Neuronal stem cell (in vitro differentiated cells): ENCODE measurements around the gene PRRX2.

Experiments
- DNase-seq: peaks from one replicate; pipeline ENCODE4 v3.0.0-alpha.2; 2013; ENCODE audit warnings: low spot score
- H2AFZ ChIP-seq: one replicate; pipeline ENCODE4 v1.6.1; 2013; ENCODE audit warnings: mild to moderate bottlenecking, low read length, inconsistent platforms
- H2AK5ac ChIP-seq: 2 replicates; pipeline ENCODE4 v1.6.1; 2013; ENCODE audit warnings: low read depth, mild to moderate bottlenecking, inconsistent platforms, low read length, moderate library complexity, mixed read lengths
- H2BK120ac ChIP-seq: 2 replicates; pipeline ENCODE4 v1.6.1; 2013; ENCODE audit warnings: low read depth, mild to moderate bottlenecking, inconsistent platforms, low read length, moderate library complexity, mixed read lengths
- H2BK12ac ChIP-seq: one replicate; pipeline ENCODE4 v1.6.1; 2013; ENCODE audit warnings: low read length, inconsistent platforms
- H2BK15ac ChIP-seq: 2 replicates; pipeline ENCODE4 v1.6.1; 2013; ENCODE audit warnings: mild to moderate bottlenecking, low read length, inconsistent platforms, mixed read lengths
- H2BK5ac ChIP-seq: one replicate; pipeline ENCODE4 v1.6.1; 2013; ENCODE audit warnings: inconsistent platforms, mild to moderate bottlenecking, low read length, moderate library complexity
- H3K14ac ChIP-seq: one replicate; pipeline ENCODE4 v1.6.1; 2013; ENCODE audit warnings: low read length, inconsistent platforms
- H3K18ac ChIP-seq: 2 replicates; pipeline ENCODE4 v1.6.1; 2013; ENCODE audit warnings: low read length, inconsistent platforms
- H3K23ac ChIP-seq: 2 replicates; pipeline ENCODE4 v1.6.1; 2013; ENCODE audit warnings: low read depth, mild to moderate bottlenecking, mixed read lengths, low read length, inconsistent platforms; ENCODE audit not compliant: poor library complexity
- H3K27ac ChIP-seq: replicated peaks from 3 replicates; pipeline ENCODE4 v1.5.1; 2013; ENCODE audit warnings: low read length, inconsistent platforms
- H3K27me3 ChIP-seq, 3 experiments: 2 replicates each; pipeline ENCODE4 v1.6.1; 2013; ENCODE audit warnings: low read length in 3 of 3, mild to moderate bottlenecking in 2 of 3, inconsistent platforms in 1 of 3, low read depth in 1 of 3, mixed read lengths in 1 of 3, moderate library complexity in 1 of 3; ENCODE audit not compliant: control insufficient read depth in 3 of 3, insufficient read depth in 3 of 3
- H3K36me3 ChIP-seq, 2 donors: replicated peaks in 1 of 2; 2 replicates each; pipeline ENCODE4 v1.6.1; 2013; ENCODE audit warnings: low read length in 2 of 2; ENCODE audit not compliant: control insufficient read depth in 2 of 2, insufficient read depth in 2 of 2
- H3K4ac ChIP-seq: 2 replicates; pipeline ENCODE4 v1.6.1; 2013; ENCODE audit warnings: inconsistent platforms, mild to moderate bottlenecking, low read length, moderate library complexity
- H3K4me1 ChIP-seq, 2 donors: 1 replicate in 1 of 2; 2 replicates in 1 of 2; pipeline ENCODE4 v1.6.1; 2013; ENCODE audit warnings: low read length in 2 of 2, low read depth in 1 of 2; ENCODE audit not compliant: control insufficient read depth in 2 of 2, insufficient read depth in 1 of 2
- H3K4me2 ChIP-seq: one replicate; pipeline ENCODE4 v1.6.1; 2013; ENCODE audit warnings: mild to moderate bottlenecking, low read length, inconsistent platforms; ENCODE audit not compliant: insufficient read depth, poor library complexity, severe bottlenecking
- H3K4me3 ChIP-seq, 2 donors: 2 replicates each; pipeline ENCODE4 v1.5.1; 2013; ENCODE audit warnings: low read length in 2 of 2, mild to moderate bottlenecking in 2 of 2, inconsistent platforms in 1 of 2, moderate library complexity in 1 of 2
- H3K79me1 ChIP-seq: one replicate; pipeline ENCODE4 v1.6.1; 2013; ENCODE audit warnings: low read depth, mild to moderate bottlenecking, inconsistent platforms, low read length, moderate library complexity
- H3K9ac ChIP-seq: one replicate; pipeline ENCODE4 v1.6.1; 2013; ENCODE audit warnings: mild to moderate bottlenecking, low read depth, low read length, inconsistent platforms; ENCODE audit not compliant: poor library complexity
- H3K9me3 ChIP-seq, 2 donors: replicated peaks in 1 of 2; 2 replicates each; pipeline versions ENCODE3 to v1.6.1; 2013; ENCODE audit warnings: low read length in 2 of 2, mild to moderate bottlenecking in 2 of 2, inconsistent platforms in 1 of 2, low read depth in 1 of 2, mixed read lengths in 1 of 2, moderate library complexity in 1 of 2; ENCODE audit not compliant: control insufficient read depth in 2 of 2, insufficient read depth in 1 of 2
- H4K8ac ChIP-seq: one replicate; pipeline ENCODE4 v1.6.1; 2013; ENCODE audit warnings: low read depth, mild to moderate bottlenecking, inconsistent platforms, low read length, moderate library complexity
- H4K91ac ChIP-seq: one replicate; pipeline ENCODE4 v1.6.1; 2013; ENCODE audit warnings: low read length, low read depth, mild to moderate bottlenecking, inconsistent platforms; ENCODE audit not compliant: poor library complexity
- WGBS, 2 donors: extraction: QIAGEN DNeasy Blood & Tissue Kit; methylation state at CpG; one replicate each; pipeline ENCODE4 v1.1.7; 2013; ENCODE audit warnings: missing lambda C conversion rate in 2 of 2, mixed read lengths in 1 of 2; ENCODE audit not compliant: insufficient read length in 2 of 2, insufficient replicate concordance in 1 of 2; ENCODE audit errors: extremely low coverage in 2 of 2; 5-methylcytosine and 5-hydroxymethylcytosine counted together

PRRX2 gene

DNA sequence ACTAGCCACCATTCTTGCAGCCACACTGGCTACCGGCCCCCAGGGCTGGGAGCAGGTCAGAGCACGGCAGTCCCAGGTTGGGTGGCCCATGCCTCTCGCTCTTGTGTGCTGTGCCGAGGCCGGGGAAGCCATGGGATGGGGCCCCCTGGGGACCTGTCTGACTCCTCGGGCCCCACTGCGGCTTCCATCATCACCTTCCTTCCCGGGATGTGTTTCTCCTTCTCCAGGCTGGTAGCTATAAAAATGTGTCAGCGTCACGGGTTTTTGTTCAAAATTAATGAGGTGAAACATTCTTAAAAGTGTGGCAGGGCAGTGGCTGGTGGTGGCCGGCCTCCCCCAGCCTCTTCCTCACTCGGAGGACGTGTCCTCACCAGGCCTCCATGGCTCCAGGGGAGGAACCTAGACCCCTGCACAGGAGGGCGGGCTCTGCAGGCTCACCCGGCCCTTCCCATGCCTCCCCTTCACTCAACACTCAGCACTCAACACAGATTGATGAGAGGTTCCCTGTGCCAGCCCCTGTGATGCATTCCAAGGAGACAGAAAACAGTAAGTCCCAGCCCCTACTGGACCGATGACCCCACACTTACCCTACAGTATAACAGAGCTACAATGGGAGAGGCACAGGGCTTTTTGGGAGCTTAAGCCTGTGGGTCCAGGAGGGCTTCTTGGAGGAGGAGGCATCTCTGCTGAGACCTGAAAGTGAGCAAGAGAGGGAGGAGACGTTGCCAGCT lies 44.2 kb downstream of the PRRX2 start:
- no peak overlapping the region for H4K91ac ChIP-seq
- H3K79me1 ChIP-seq, result no peaks in the 10 kb centered on the region
- no peak overlapping the region for H3K4me2 ChIP-seq
- no CpG with 5 or more reads among the region's 17 CpGs for WGBS, 2 donors
- no peak overlapping the region for H2AFZ ChIP-seq
- H2BK120ac ChIP-seq, result peak overlapping the region; percentile 95
- no peaks in the 10 kb centered on the region for H3K36me3 ChIP-seq
- H2BK12ac ChIP-seq, result peak overlapping the region; percentile 54
- peak overlapping the region; percentile 97 for H4K8ac ChIP-seq
- H3K23ac ChIP-seq, result peak overlapping the region; percentile 29
- H2AK5ac ChIP-seq, result peak overlapping the region; percentile 99
- peak overlapping the region; percentile 62 for H2BK5ac ChIP-seq
- peak overlapping the region; percentile 96 for H3K18ac ChIP-seq
- H3K9ac ChIP-seq, result peak overlapping the region; percentile 80
- H3K4me1 ChIP-seq, result peaks cover 16 to 30% of the 10 kb centered on the region in 2 donors
- no peaks in the 10 kb centered on the region for H3K9me3 ChIP-seq
- H3K4ac ChIP-seq, result no peak overlapping the region
- peaks cover 0 to 24% (median 0%) of the 10 kb centered on the region in 3 experiments for H3K27me3 ChIP-seq
- peak overlapping the region; percentile 99 for H2BK15ac ChIP-seq
- H3K14ac ChIP-seq, result peak overlapping the region; percentile 95
- H3K4me3 ChIP-seq, result no peak overlapping the region
- H3K27ac ChIP-seq, result no peak overlapping the region
- DNase-seq, result no peak

DNA sequence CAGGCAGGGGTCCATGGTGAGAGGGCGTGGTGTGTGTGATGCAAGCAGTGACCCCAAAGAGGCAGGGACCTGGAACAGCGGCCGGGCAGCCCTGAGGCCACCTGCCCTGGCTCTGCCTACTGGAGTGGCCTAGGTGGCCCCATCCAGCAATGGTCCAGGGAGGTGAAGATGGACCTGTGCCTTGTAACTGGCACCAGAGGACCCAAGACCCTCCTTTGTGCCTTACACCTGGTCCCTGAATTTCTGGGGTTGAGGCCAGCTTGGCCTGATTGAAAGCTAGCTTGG lies 44.7 kb downstream of the PRRX2 start:
- Histone ChIP-seq H3K27me3 (peaks cover 0 to 24% (median 0%) of the 10 kb centered on the region in 3 experiments), H2BK12ac (no peak overlapping the region), H2BK15ac (peak overlapping the region; percentile 99), H2AFZ (no peak overlapping the region), H3K9ac (peak overlapping the region; percentile 63), H3K4me3 (no peak overlapping the region), H3K9me3 (no peaks in the 10 kb centered on the region), H3K23ac (no peak overlapping the region), H3K14ac (peak overlapping the region; percentile 95), H4K91ac (no peak overlapping the region), H3K79me1 (no peaks in the 10 kb centered on the region), H3K4me2 (no peak overlapping the region), H3K4ac (no peak overlapping the region), H3K4me1 (peaks cover 16 to 30% of the 10 kb centered on the region in 2 donors), H3K27ac (no peak overlapping the region), H2AK5ac (peak overlapping the region; percentile 99), H3K18ac (peak overlapping the region; percentile 78), H4K8ac (peak overlapping the region; percentile 97), H2BK5ac (no peak overlapping the region), H2BK120ac (peak overlapping the region; percentile 95), H3K36me3 (no peaks in the 10 kb centered on the region)
- no CpG with 5 or more reads among the region's 3 CpGs for whole genome bisulfite sequencing, 2 donors
- DNase-seq, result no peak

DNA sequence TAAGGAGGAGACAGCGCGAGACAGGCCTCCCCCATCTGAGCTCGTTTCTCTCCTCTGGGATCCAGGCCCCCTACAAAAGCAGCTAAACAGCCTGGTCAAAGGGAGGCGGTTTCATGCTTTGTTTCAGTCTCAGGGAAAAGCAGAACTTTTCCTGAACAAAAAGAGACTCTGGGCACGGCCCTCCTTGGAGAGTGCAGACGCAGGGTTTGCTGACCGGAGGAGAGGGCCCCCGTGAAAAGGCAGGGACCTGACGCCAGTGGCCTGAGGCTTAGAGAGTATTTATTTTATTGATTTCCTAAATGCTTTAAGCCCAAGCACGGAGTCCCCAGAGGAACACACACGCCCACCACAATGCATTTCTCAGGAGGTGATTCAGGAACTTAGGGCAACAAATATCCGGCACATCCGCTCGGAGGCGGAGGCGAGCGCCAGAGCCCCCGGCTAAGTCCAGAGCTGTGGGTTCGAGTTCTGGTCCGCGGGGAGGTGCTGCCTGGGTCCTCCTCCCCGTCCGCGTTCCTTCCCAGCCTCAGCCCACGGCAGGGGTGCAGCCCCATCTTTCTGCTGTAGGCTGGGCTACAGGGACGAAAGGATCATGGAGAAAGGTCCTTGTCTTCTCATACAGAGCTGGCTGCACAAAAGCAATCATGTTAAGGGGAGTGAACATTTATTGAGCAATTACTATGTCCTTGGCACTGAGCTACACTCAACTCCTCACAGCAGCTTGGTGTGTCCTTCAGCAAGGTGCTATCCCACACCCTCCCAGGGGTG lies 47.4 kb downstream of the PRRX2 start:
- Histone ChIP-seq H2BK15ac (no peak overlapping the region), H4K91ac (no peak overlapping the region), H2AK5ac (peak overlapping the region; percentile 99), H3K4me2 (no peak overlapping the region), H3K9me3 (no peaks in the 10 kb centered on the region), H3K23ac (no peak overlapping the region), H3K18ac (peak overlapping the region; percentile 92), H3K14ac (peak overlapping the region; percentile 72), H3K79me1 (no peaks in the 10 kb centered on the region), H3K27ac (peak overlapping the region; percentile 87), H2BK120ac (no peak overlapping the region), H3K27me3 (peaks cover 0 to 24% (median 0%) of the 10 kb centered on the region in 3 experiments), H3K36me3 (no peaks in the 10 kb centered on the region), H2BK12ac (peak overlapping the region; percentile 97), H3K4me1 (peaks cover 16 to 30% of the 10 kb centered on the region in 2 donors), H3K4ac (no peak overlapping the region), H3K4me3 (no peak overlapping the region), H3K9ac (no peak overlapping the region), H2AFZ (peak overlapping the region; percentile 80), H4K8ac (peak overlapping the region; percentile 53), H2BK5ac (no peak overlapping the region)
- WGBS, 2 donors, result no CpG with 5 or more reads among the region's 26 CpGs
- peak; percentile 42 for DNase-seq

DNA sequence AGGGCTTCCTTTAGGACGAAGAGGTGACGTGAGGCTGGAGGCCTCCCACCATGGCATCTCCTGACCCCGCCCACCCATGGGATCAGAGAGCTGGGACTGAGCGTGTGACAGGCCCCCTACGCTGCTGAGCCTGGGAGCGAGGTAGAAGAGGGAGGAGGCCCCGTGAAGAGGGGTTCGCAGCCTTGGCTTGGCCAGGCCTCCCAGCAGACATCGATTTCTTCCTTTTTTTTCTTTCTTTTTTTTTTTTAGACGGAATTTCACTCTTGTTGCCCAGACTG lies 47.9 kb downstream of the PRRX2 start:
- no CpG with 5 or more reads among the region's 10 CpGs for whole genome bisulfite sequencing, 2 donors

More for the DNA sequence above, 47.9 kb downstream of the PRRX2 start:
- H2AFZ ChIP-seq, result no peak overlapping the region
- no peak overlapping the region for H4K8ac ChIP-seq
- peak overlapping the region; percentile 97 for H2BK12ac ChIP-seq
- peak overlapping the region; percentile 99 for H2AK5ac ChIP-seq
- H3K9ac ChIP-seq, result no peak overlapping the region
- peaks cover 16 to 30% of the 10 kb centered on the region in 2 donors for H3K4me1 ChIP-seq
- H3K27me3 ChIP-seq, result peaks cover 0 to 24% (median 0%) of the 10 kb centered on the region in 3 experiments
- no peak overlapping the region for H3K4ac ChIP-seq
- no peak overlapping the region for H2BK120ac ChIP-seq
- no peak overlapping the region for H3K4me2 ChIP-seq
- H3K36me3 ChIP-seq, result no peaks in the 10 kb centered on the region
- H3K9me3 ChIP-seq, result no peaks in the 10 kb centered on the region
- H2BK5ac ChIP-seq, result no peak overlapping the region
- H4K91ac ChIP-seq, result no peak overlapping the region
- peak overlapping the region; percentile 92 for H3K18ac ChIP-seq
- peak overlapping the region; percentile 87 for H3K27ac ChIP-seq
- no peak overlapping the region for H2BK15ac ChIP-seq
- DNase-seq, result no peak
- H3K23ac ChIP-seq, result no peak overlapping the region
- no peak overlapping the region for H3K4me3 ChIP-seq
- H3K14ac ChIP-seq, result peak overlapping the region; percentile 72
- H3K79me1 ChIP-seq, result peaks cover 2% of the 10 kb centered on the region
